ENCODE results near the gene TIPARP. TPM values are rescaled to one million over a fixed set of nuclear protein-coding genes. Genes with fewer than 3 reads are reported as not detected.

The TIPARP gene
- total RNA-seq, 1 donor from 2014 or later, result 13.4 TPM

DNA sequence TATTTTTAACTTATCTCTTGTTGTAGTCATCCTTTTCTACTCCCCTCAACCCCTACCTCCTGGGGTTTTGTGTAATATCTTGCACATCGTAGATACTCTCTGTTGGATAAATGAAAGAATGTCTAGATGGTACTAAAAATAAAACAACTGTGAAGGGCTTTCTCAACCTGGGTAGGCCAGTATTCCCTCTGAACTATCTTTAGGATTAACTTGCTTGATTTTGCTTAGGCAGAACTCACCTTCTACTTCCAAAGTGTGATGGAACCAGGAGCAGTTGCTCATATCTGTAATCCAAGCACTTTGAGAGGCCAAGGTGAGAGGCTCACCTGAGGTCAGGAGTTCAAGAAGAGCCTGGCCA is 32.8 kb upstream of the TIPARP start:
- Mint-ChIP-seq H3K4me1 (peaks cover 20% of the 10 kb centered on the region), H3K4me3 (no peak overlapping the region), H3K9me3 (no peaks in the 10 kb centered on the region), H3K36me3 (ENCODE audit: low read depth) (no peaks in the 10 kb centered on the region), H3K27me3 (ENCODE audit: low read depth) (no peaks in the 10 kb centered on the region), H3K27ac (ENCODE audit: unreplicated experiment) (no peak overlapping the region)
- TF ChIP-seq CTCF (conservative IDR thresholded peaks at IDR 0.05), result no peak
- no peak for DNase-seq (ENCODE audit: low read depth, low spot score)

DNA sequence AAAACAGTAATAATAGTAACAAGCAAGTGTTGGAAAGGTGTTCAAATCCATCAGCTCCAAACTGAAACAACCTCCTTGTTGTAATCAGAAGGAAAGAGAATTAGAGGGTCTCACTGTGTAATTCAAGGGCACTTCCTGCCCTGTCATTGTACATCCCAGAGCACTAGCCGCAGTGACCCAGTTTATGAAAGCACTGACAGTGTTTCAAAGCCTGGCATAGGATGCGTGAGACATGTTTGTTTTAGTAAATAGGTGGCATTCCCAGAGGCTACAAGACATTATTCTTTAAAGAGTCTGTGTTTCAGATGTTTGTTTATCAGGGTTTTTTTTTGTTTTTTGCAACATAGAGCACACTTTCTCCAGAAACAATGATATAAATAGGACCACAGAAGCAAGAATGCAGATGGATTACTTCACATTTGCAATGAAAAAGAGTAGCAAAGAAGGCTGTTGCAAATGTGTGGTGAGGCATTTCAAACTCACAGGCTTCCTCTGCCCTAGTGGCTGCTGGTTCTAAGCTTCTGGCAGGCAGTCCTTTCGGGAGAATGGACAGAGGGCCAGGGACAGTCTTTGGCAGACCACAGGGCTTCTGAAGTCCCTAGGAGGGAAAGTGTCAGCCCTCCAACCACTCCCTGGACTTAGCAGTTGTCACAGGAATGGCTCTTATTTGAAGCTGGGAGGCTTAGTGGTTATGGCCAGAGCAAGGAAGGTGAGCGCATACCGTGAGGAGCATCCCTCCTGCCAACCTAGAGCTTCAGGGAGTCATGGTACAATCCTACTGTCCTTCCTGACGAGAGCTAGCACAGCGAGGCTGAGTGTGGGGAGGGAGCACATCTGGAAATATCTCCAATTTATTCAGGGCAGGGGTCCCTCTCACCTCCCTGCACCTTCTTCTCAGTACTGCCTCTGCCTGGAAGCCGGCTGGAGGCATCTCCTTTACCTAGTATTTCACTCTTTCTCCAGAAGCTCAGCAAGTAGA is 31.4 kb upstream of the TIPARP start:
- Mint-ChIP-seq H3K4me1 (peaks cover 20% of the 10 kb centered on the region), H3K4me3 (no peak overlapping the region), H3K36me3 (ENCODE audit: low read depth) (no peaks in the 10 kb centered on the region), H3K27ac (ENCODE audit: unreplicated experiment) (no peak overlapping the region), H3K27me3 (ENCODE audit: low read depth) (no peaks in the 10 kb centered on the region), H3K9me3 (no peaks in the 10 kb centered on the region)
- TF ChIP-seq CTCF (conservative IDR thresholded peaks at IDR 0.05), result no peak
- DNase-seq (ENCODE audit: low read depth, low spot score), result no peak

- Mint-ChIP-seq H3K27ac (ENCODE audit: unreplicated experiment) (no peak overlapping the region), H3K36me3 (ENCODE audit: low read depth) (no peaks in the 10 kb centered on the region), H3K9me3 (peaks cover 4% of the 10 kb centered on the region), H3K4me3 (no peak overlapping the region), H3K4me1 (peaks cover 20% of the 10 kb centered on the region), H3K27me3 (ENCODE audit: low read depth) (no peaks in the 10 kb centered on the region)
- no peak for DNase-seq (ENCODE audit: low read depth, low spot score)
- TF ChIP-seq CTCF (conservative IDR thresholded peaks at IDR 0.05), result no peak
Observed at GRCh38 chr3:156643729-156644389, 30.5 kb upstream of the TIPARP start.

- H3K9me3 Mint-ChIP-seq, result peaks cover 4% of the 10 kb centered on the region
- TF ChIP-seq CTCF (conservative IDR thresholded peaks at IDR 0.05), result no peak
- no peak overlapping the region for H3K4me3 Mint-ChIP-seq
- DNase-seq (ENCODE audit: low read depth, low spot score), result no peak
- no peaks in the 10 kb centered on the region for H3K36me3 Mint-ChIP-seq (ENCODE audit: low read depth)
- H3K27me3 Mint-ChIP-seq (ENCODE audit: low read depth), result no peaks in the 10 kb centered on the region
- no peak overlapping the region for H3K27ac Mint-ChIP-seq (ENCODE audit: unreplicated experiment)
- H3K4me1 Mint-ChIP-seq, result peaks cover 20% of the 10 kb centered on the region
Observed at GRCh38 chr3:156644958-156645357, 29.4 kb upstream of the TIPARP start.

GRCh38 chr3:156646958-156647357 is 27.4 kb upstream of the TIPARP start:
- no peak overlapping the region for H3K4me3 Mint-ChIP-seq
- no peaks in the 10 kb centered on the region for H3K27me3 Mint-ChIP-seq (ENCODE audit: low read depth)
- H3K9me3 Mint-ChIP-seq, result peaks cover 4% of the 10 kb centered on the region
- no peak overlapping the region for H3K27ac Mint-ChIP-seq (ENCODE audit: unreplicated experiment)
- no peaks in the 10 kb centered on the region for H3K36me3 Mint-ChIP-seq (ENCODE audit: low read depth)
- TF ChIP-seq CTCF (conservative IDR thresholded peaks at IDR 0.05), result no peak
- no peak for DNase-seq (ENCODE audit: low read depth, low spot score)
- H3K4me1 Mint-ChIP-seq, result peaks cover 20% of the 10 kb centered on the region
